Stimulated activated naive CD8-positive, alpha-beta T cell treated with anti-CD3 and anti-CD28 coated beads, Interleukin-15, Interleukin-2, amounts not matched to agents 100 ng/mL and 50 ng/mL, for 24 hours (primary cell): Measurements from ENCODE around the gene S100Z.
"Not testable (repeated sequence)": the region's sequence is repeated elsewhere in the genome, so short reads cannot be mapped to it uniquely, and the experiment has no call there.

ENCODE experiments used
- H3K27ac Mint-ChIP-seq: one replicate; pipeline ENCODE4 v1.8.0; 2021; ENCODE audit warnings: mild to moderate bottlenecking, mixed read lengths
- H3K27me3 Mint-ChIP-seq: one replicate; pipeline ENCODE4 v1.8.0; 2021; ENCODE audit warnings: mixed read lengths
- H3K36me3 Mint-ChIP-seq: one replicate; pipeline ENCODE4 v1.8.0; 2021; ENCODE audit warnings: low read depth, mixed read lengths
- H3K4me1 Mint-ChIP-seq: one replicate; pipeline ENCODE4 v1.8.0; 2021; ENCODE audit warnings: low read depth, mixed read lengths
- H3K4me3 Mint-ChIP-seq: one replicate; pipeline ENCODE4 v1.8.0; 2021; ENCODE audit warnings: mild to moderate bottlenecking, mixed read lengths
- H3K9me3 Mint-ChIP-seq: one replicate; pipeline ENCODE4 v1.8.0; 2021; ENCODE audit warnings: mixed read lengths

Gene S100Z

GRCh38 chr5:76944638-76945037, 94.8 kb downstream of the S100Z start:
- no peak overlapping the region for H3K4me3 Mint-ChIP-seq
- no peaks in the 10 kb centered on the region for H3K36me3 Mint-ChIP-seq
- H3K27me3 Mint-ChIP-seq: peaks cover 6% of the 10 kb centered on the region
- no peak overlapping the region for H3K27ac Mint-ChIP-seq
- H3K4me1 Mint-ChIP-seq: no peaks in the 10 kb centered on the region
- H3K9me3 Mint-ChIP-seq: peaks cover 6% of the 10 kb centered on the region

GRCh38 chr5:76945238-76945637, 95.4 kb downstream of the S100Z start:
- not testable (repeated sequence) for H3K27ac Mint-ChIP-seq, H3K36me3 Mint-ChIP-seq, H3K27me3 Mint-ChIP-seq, H3K9me3 Mint-ChIP-seq, H3K4me1 Mint-ChIP-seq, H3K4me3 Mint-ChIP-seq

GRCh38 chr5:76946090-76946489, 96.3 kb downstream of the S100Z start:
- peaks cover 4% of the 10 kb centered on the region for H3K9me3 Mint-ChIP-seq
- H3K4me1 Mint-ChIP-seq: no peaks in the 10 kb centered on the region
- H3K27me3 Mint-ChIP-seq: peaks cover 6% of the 10 kb centered on the region
- no peaks in the 10 kb centered on the region for H3K36me3 Mint-ChIP-seq
- no peak overlapping the region for H3K4me3 Mint-ChIP-seq
- H3K27ac Mint-ChIP-seq: no peak overlapping the region

GRCh38 chr5:76947082-76947503, 97.3 kb downstream of the S100Z start:
- H3K4me3 Mint-ChIP-seq: no peak overlapping the region
- H3K27ac Mint-ChIP-seq: no peak overlapping the region
- no peaks in the 10 kb centered on the region for H3K4me1 Mint-ChIP-seq
- no peaks in the 10 kb centered on the region for H3K9me3 Mint-ChIP-seq
- H3K36me3 Mint-ChIP-seq: no peaks in the 10 kb centered on the region
- H3K27me3 Mint-ChIP-seq: peaks cover 11% of the 10 kb centered on the region

GRCh38 chr5:76952795-76953536, 103.2 kb downstream of the S100Z start, which contains the start of gene CRHBP:
CRHBP (plus strand) TSS chr5:76953045; CDS start chr5:76953135, 90 bp downstream.
- peaks cover 47% of the 10 kb centered on the region for H3K27me3 Mint-ChIP-seq
- peaks cover 8% of the 10 kb centered on the region for H3K4me1 Mint-ChIP-seq
- no peaks in the 10 kb centered on the region for H3K9me3 Mint-ChIP-seq
- peak within 1 kb of the TSS; percentile 17 for H3K4me3 Mint-ChIP-seq
- no peaks in the 10 kb centered on the region for H3K36me3 Mint-ChIP-seq
- no peak within 1 kb of the TSS for H3K27ac Mint-ChIP-seq

GRCh38 chr5:76953551-76954382, 104.0 kb downstream of the S100Z start:
- no peaks in the 10 kb centered on the region for H3K36me3 Mint-ChIP-seq
- peaks cover 8% of the 10 kb centered on the region for H3K4me1 Mint-ChIP-seq
- peaks cover 48% of the 10 kb centered on the region for H3K27me3 Mint-ChIP-seq
- H3K27ac Mint-ChIP-seq: no peak overlapping the region
- peak overlapping the region; percentile 17 for H3K4me3 Mint-ChIP-seq
- H3K9me3 Mint-ChIP-seq: no peaks in the 10 kb centered on the region

- Mint-ChIP-seq H3K27ac (no peak overlapping the region), H3K4me3 (peak overlapping the region; percentile 17), H3K27me3 (peaks cover 48% of the 10 kb centered on the region), H3K4me1 (peaks cover 13% of the 10 kb centered on the region), H3K9me3 (no peaks in the 10 kb centered on the region), H3K36me3 (no peaks in the 10 kb centered on the region)
These were observed 104.6 kb downstream of the S100Z start for GRCh38 chr5:76954383-76954763.

- H3K9me3 Mint-ChIP-seq: no peaks in the 10 kb centered on the region
- H3K27me3 Mint-ChIP-seq: peaks cover 48% of the 10 kb centered on the region
- H3K4me3 Mint-ChIP-seq: no peak overlapping the region
- peaks cover 23% of the 10 kb centered on the region for H3K4me1 Mint-ChIP-seq
- no peaks in the 10 kb centered on the region for H3K36me3 Mint-ChIP-seq
- H3K27ac Mint-ChIP-seq: no peak overlapping the region
These were observed 106.2 kb downstream of the S100Z start for GRCh38 chr5:76956033-76956432.

GRCh38 chr5:76958991-76959767, 109.4 kb downstream of the S100Z start:
- no peaks in the 10 kb centered on the region for H3K9me3 Mint-ChIP-seq
- peaks cover 15% of the 10 kb centered on the region for H3K4me1 Mint-ChIP-seq
- H3K36me3 Mint-ChIP-seq: no peaks in the 10 kb centered on the region
- H3K27me3 Mint-ChIP-seq: peaks cover 32% of the 10 kb centered on the region
- H3K4me3 Mint-ChIP-seq: no peak overlapping the region
- no peak overlapping the region for H3K27ac Mint-ChIP-seq

- Mint-ChIP-seq H3K4me1 (peaks cover 15% of the 10 kb centered on the region), H3K9me3 (no peaks in the 10 kb centered on the region), H3K4me3 (no peak overlapping the region), H3K27ac (no peak overlapping the region), H3K27me3 (peaks cover 22% of the 10 kb centered on the region), H3K36me3 (no peaks in the 10 kb centered on the region)
These were observed 110.3 kb downstream of the S100Z start for GRCh38 chr5:76960004-76960625.

- H3K9me3 Mint-ChIP-seq: no peaks in the 10 kb centered on the region
- H3K4me3 Mint-ChIP-seq: no peak overlapping the region
- peaks cover 4% of the 10 kb centered on the region for H3K27me3 Mint-ChIP-seq
- H3K27ac Mint-ChIP-seq: no peak overlapping the region
- H3K4me1 Mint-ChIP-seq: peaks cover 13% of the 10 kb centered on the region
- no peaks in the 10 kb centered on the region for H3K36me3 Mint-ChIP-seq
These were observed 114.2 kb downstream of the S100Z start for GRCh38 chr5:76964060-76964459.
